SKM-1 (cell line): ENCODE measurements around the gene AMPD2.
"Not testable (repeated sequence)": the region's sequence is repeated elsewhere in the genome, so short reads cannot be mapped to it uniquely, and the experiment has no call there.

Experiments
- DNase-seq: peaks from one replicate; lab custom pipeline; 2025; ENCODE audit not compliant: unreplicated experiment; lab: John Stamatoyannopoulos, UW

Gene AMPD2

DNA sequence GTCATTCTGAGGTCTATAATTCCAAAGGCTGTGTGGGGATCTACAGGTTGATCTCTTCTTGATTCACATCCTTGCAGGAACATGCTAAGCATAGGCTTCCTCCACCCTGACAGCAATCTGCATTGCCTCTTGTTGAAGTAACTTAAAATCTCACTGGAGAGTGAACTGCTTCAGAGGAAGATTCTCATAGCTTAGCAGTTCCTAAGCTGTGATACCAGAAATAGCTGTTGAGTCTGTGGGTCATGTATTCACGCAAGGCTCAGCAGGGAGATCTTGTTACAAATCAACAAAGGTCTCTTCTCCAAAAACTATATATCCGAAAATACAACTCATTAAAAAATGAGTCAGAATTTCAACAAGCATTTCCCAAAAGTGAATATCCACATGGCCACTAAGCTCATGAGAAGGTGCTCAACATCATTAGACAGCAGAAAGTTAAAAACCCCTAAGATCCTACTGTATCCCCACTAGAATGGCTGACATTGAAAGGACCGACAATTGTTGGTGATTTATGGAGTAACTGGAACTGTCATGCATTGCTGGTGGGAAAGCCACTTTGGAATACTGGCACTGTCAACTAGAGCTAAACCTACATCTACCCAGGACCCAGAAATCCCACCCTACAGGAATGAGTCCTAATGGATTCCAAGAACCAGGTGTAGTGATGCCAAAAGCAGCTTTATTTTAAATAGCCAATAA lies 57.2 kb downstream of the AMPD2 start:
- DNase-seq, result not testable (repeated sequence)

DNA sequence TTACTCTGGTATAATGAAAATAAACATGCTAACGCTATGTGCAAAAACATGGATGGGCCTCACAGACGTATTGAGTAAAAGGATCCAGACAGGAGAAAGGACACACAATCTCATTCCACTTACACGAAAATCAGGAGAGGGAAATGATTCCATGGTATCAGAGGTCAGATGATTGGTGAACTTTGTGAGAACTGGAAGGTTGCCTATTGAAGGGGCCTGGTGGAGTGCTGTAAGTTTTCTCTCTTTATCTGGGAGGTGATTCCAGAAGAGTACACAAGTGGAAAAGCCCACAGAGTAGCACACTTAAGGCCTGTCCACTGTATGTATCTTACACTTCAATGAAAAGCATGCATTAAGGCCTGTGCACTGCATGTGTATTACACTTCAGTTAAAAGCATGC lies 57.8 kb downstream of the AMPD2 start:
- no peak for DNase-seq

DNA sequence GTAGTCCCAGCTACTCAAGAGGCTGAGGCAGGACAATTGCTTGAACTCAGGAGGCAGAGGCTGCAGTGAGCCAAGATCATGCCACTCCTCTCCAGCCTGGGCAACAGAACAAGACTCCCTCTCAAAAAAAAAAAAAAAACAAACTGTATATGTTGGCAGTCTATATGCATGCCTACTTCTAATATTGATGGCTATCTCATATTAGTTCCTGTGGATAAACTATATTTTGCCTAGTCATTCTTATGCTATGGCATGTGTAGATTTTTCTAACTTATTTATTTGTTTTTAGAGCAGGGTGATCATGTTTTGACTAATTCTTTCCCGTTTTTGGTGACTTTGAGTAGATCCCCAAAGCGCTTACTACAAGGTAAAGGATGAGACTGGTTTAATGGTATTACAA lies 59.0 kb downstream of the AMPD2 start:
- not testable (repeated sequence) for DNase-seq
